Stimulated activated effector memory CD8-positive, alpha-beta T cell treated with anti-CD3 and anti-CD28 coated beads, Interleukin-12 subunit alpha, Interleukin-12 subunit beta, amount 100 ng/mL, for 72 hours (primary cell): Measurements from ENCODE around the gene ZNF544.
"Not testable (repeated sequence)": the region's sequence is repeated elsewhere in the genome, so short reads cannot be mapped to it uniquely, and the experiment has no call there.

Source experiments
- ATAC-seq: fragments of 150-1000 bp; cut with Tn5 transposase; 2 replicates; pipeline ENCODE4 v1.10.0; 2021
- DNase-seq, 2 donors: peaks; one replicate each; pipeline ENCODE4 v3.0.0; 2021 to 2022; ENCODE audit warnings: low spot score in 2 of 2
- H3K27ac Mint-ChIP-seq: one replicate; pipeline ENCODE4 v1.8.0; 2022; ENCODE audit warnings: mild to moderate bottlenecking, mixed read lengths
- H3K36me3 Mint-ChIP-seq: one replicate; pipeline ENCODE4 v1.8.0; 2022; ENCODE audit warnings: mild to moderate bottlenecking, mixed read lengths
- H3K4me1 Mint-ChIP-seq: one replicate; pipeline ENCODE4 v1.8.0; 2022; ENCODE audit warnings: mixed read lengths
- H3K4me3 Mint-ChIP-seq: one replicate; pipeline ENCODE4 v1.8.0; 2022; ENCODE audit warnings: mild to moderate bottlenecking, mixed read lengths
- H3K9me3 Mint-ChIP-seq: one replicate; pipeline ENCODE4 v1.8.0; 2022; ENCODE audit warnings: mixed read lengths

ZNF544 gene

GRCh38 chr19:58307736-58308135 lies 79.0 kb downstream of the ZNF544 start:
- ATAC-seq (no peak), DNase-seq (no peak)
- peaks cover 77% of the 10 kb centered on the region for H3K36me3 Mint-ChIP-seq
- H3K4me3 Mint-ChIP-seq, result no peak overlapping the region
- peaks cover 50% of the 10 kb centered on the region for H3K4me1 Mint-ChIP-seq
- no peaks in the 10 kb centered on the region for H3K9me3 Mint-ChIP-seq
- no peak overlapping the region for H3K27ac Mint-ChIP-seq

- DNase-seq, H3K27ac Mint-ChIP-seq, H3K4me3 Mint-ChIP-seq, H3K9me3 Mint-ChIP-seq, ATAC-seq: not testable (repeated sequence)
- Mint-ChIP-seq H3K4me1 (peaks cover 37% of the 10 kb centered on the region), H3K36me3 (peaks cover 96% of the 10 kb centered on the region)
These were observed 82.0 kb downstream of the ZNF544 start for GRCh38 chr19:58310685-58311084.

- DNase-seq (no peak), ATAC-seq (no peak)
- no peaks in the 10 kb centered on the region for H3K9me3 Mint-ChIP-seq
- no peak overlapping the region for H3K27ac Mint-ChIP-seq
- H3K36me3 Mint-ChIP-seq, result peaks cover 96% of the 10 kb centered on the region
- H3K4me3 Mint-ChIP-seq, result no peak overlapping the region
- peaks cover 30% of the 10 kb centered on the region for H3K4me1 Mint-ChIP-seq
These were observed 82.7 kb downstream of the ZNF544 start for GRCh38 chr19:58311345-58311865.
